Subcutaneous abdominal adipose tissue (tissue), 5 donors: ENCODE results near the gene GPANK1.
A peak's percentile ranks its signal among the peaks of the same experiment; 100 is the strongest.

Experiments
- H3K27ac ChIP-seq: one replicate; pipeline ENCODE4 v1.7.0; 2013; ENCODE audit warnings: low read depth, mild to moderate bottlenecking, inconsistent platforms, low read length, moderate library complexity
- H3K27me3 ChIP-seq, 5 donors: one replicate each; pipeline ENCODE4 v1.7.0; 2013; ENCODE audit warnings: low read length in 5 of 5, inconsistent platforms in 1 of 5; ENCODE audit not compliant: control insufficient read depth in 5 of 5, insufficient read depth in 4 of 5
- H3K36me3 ChIP-seq, 5 donors: one replicate each; pipeline ENCODE4 v1.7.0; 2013; ENCODE audit warnings: low read length in 5 of 5; ENCODE audit not compliant: control insufficient read depth in 5 of 5, insufficient read depth in 5 of 5
- H3K4me1 ChIP-seq, 5 donors: one replicate each; pipeline ENCODE4 v1.7.0; 2013; ENCODE audit warnings: low read length in 5 of 5, mild to moderate bottlenecking in 3 of 5, moderate library complexity in 1 of 5; ENCODE audit not compliant: control insufficient read depth in 5 of 5, insufficient read depth in 5 of 5
- H3K4me3 ChIP-seq, 5 donors: one replicate each; pipeline ENCODE4 v1.7.0; 2013; ENCODE audit warnings: low read length in 5 of 5, low read depth in 1 of 5
- H3K9ac ChIP-seq, 5 donors: one replicate each; pipeline ENCODE4 v1.7.0; 2013; ENCODE audit warnings: low read length in 5 of 5, mild to moderate bottlenecking in 4 of 5, moderate library complexity in 3 of 5
- H3K9me3 ChIP-seq, 5 donors: one replicate each; pipeline ENCODE4 v1.7.0; 2013; ENCODE audit warnings: low read length in 5 of 5; ENCODE audit not compliant: control insufficient read depth in 5 of 5
- donor health status: healthy.
- donor health status: healthy.
- donor health status: healthy.
- donor health status: healthy.
- donor health status: healthy.

GPANK1 gene

GRCh38 chr6:31642798-31643570, 21.8 kb downstream of the GPANK1 start:
- Histone ChIP-seq H3K9ac (no peak overlapping the region), H3K9me3 (no peaks in the 10 kb centered on the region), H3K27me3 (no peaks in the 10 kb centered on the region), H3K4me3 (no peak overlapping the region), H3K4me1 (no peaks in the 10 kb centered on the region), H3K36me3 (peaks cover 14 to 94% (median 91%) of the 10 kb centered on the region in 5 donors), H3K27ac (no peak overlapping the region)

DNA sequence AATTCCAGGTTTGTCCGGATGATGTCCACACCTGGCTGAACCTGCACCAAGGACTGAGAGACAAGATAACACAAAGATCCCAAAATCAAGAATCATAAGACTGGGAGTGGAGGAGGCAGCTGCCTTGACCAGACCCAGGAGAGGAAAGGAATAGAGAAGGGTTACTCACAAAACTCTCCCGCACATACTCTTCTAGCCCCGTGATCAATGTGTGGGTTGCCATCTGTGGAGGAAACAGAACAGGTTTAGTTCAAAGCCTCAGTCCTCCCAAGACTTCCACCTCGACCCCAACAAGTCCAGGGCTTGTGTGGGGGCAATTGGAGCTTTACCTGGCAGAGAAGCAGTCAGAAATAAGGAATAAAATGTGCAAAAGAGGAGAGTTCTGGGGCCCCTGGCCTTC, 23.4 kb downstream of the GPANK1 start:
- Histone ChIP-seq H3K27ac (no peak overlapping the region), H3K36me3 (peaks cover 15 to 95% (median 92%) of the 10 kb centered on the region in 5 donors)

GRCh38 chr6:31640612-31641011, 24.2 kb downstream of the GPANK1 start:
- Histone ChIP-seq H3K36me3 (peaks cover 14 to 95% (median 92%) of the 10 kb centered on the region in 5 donors), H3K9ac (no peak overlapping the region), H3K4me3 (no peak overlapping the region), H3K9me3 (no peaks in the 10 kb centered on the region), H3K27ac (no peak overlapping the region), H3K27me3 (no peaks in the 10 kb centered on the region), H3K4me1 (no peaks in the 10 kb centered on the region)

More for the DNA sequence above, 23.4 kb downstream of the GPANK1 start:
- Histone ChIP-seq H3K9me3 (no peaks in the 10 kb centered on the region), H3K27me3 (no peaks in the 10 kb centered on the region), H3K4me1 (no peaks in the 10 kb centered on the region), H3K9ac (no peak overlapping the region), H3K4me3 (no peak overlapping the region)

DNA sequence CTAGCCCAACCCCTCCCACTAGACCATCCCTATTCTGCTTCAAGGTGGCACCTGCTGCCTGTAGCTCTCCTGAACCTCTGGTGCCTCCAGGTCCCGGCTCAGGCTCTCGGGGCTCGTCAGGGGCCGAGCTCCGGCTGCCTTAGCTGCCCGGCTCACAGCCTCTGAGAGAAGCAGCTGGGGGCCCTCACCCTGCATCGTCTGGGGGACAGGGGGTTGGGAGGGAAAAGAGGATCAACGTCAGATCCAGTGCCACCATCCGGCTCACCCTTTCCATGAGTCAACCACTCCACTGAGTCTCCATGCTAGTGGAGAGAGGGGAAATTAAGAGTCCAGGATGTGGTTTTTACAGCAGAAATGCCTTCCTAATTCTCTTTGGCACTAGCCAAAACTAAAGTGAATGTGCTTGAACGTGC, 25.3 kb downstream of the GPANK1 start:
- H3K4me1 ChIP-seq: peaks cover 1 to 11% (median 8%) of the 10 kb centered on the region in 5 donors
- no peaks in the 10 kb centered on the region for H3K9me3 ChIP-seq
- peaks cover 12 to 95% (median 92%) of the 10 kb centered on the region in 5 donors for H3K36me3 ChIP-seq
- no peaks in the 10 kb centered on the region for H3K27me3 ChIP-seq
- no peak overlapping the region for H3K27ac ChIP-seq
- H3K9ac ChIP-seq: no peak overlapping the region
- no peak overlapping the region for H3K4me3 ChIP-seq

- Histone ChIP-seq H3K4me3 (no peak overlapping the region), H3K4me1 (peaks cover 1 to 15% (median 12%) of the 10 kb centered on the region in 5 donors), H3K9me3 (no peaks in the 10 kb centered on the region), H3K9ac (no peak overlapping the region), H3K36me3 (peaks cover 12 to 95% (median 92%) of the 10 kb centered on the region in 5 donors), H3K27ac (no peak overlapping the region), H3K27me3 (no peaks in the 10 kb centered on the region)
Observed at GRCh38 chr6:31639043-31639442, 25.8 kb downstream of the GPANK1 start.

GRCh38 chr6:31636698-31637596, 27.9 kb downstream of the GPANK1 start:
- H3K27me3 ChIP-seq: no peaks in the 10 kb centered on the region
- H3K4me1 ChIP-seq: peaks cover 1 to 29% (median 13%) of the 10 kb centered on the region in 5 donors
- H3K4me3 ChIP-seq: no peak overlapping the region
- no peaks in the 10 kb centered on the region for H3K9me3 ChIP-seq
- peaks cover 9 to 97% (median 94%) of the 10 kb centered on the region in 5 donors for H3K36me3 ChIP-seq
- no peak overlapping the region for H3K9ac ChIP-seq
- H3K27ac ChIP-seq: no peak overlapping the region

- H3K27me3 ChIP-seq: no peaks in the 10 kb centered on the region
- H3K36me3 ChIP-seq: peaks cover 9 to 97% (median 94%) of the 10 kb centered on the region in 5 donors
- H3K9me3 ChIP-seq: no peaks in the 10 kb centered on the region
- H3K4me3 ChIP-seq: no peak overlapping the region
- peaks cover 1 to 29% (median 13%) of the 10 kb centered on the region in 5 donors for H3K4me1 ChIP-seq
- H3K9ac ChIP-seq: no peak overlapping the region
- H3K27ac ChIP-seq: no peak overlapping the region
Observed at GRCh38 chr6:31634969-31635575, 29.7 kb downstream of the GPANK1 start.

GRCh38 chr6:31634131-31634530, 30.7 kb downstream of the GPANK1 start:
- peaks cover 7 to 97% (median 95%) of the 10 kb centered on the region in 5 donors for H3K36me3 ChIP-seq
- H3K4me1 ChIP-seq: peaks cover 1 to 29% (median 13%) of the 10 kb centered on the region in 5 donors
- no peak overlapping the region for H3K4me3 ChIP-seq
- no peak overlapping the region for H3K27ac ChIP-seq
- H3K9me3 ChIP-seq: no peaks in the 10 kb centered on the region
- peak overlapping the region in 1 of 5 donors; percentile 44 for H3K9ac ChIP-seq
- no peaks in the 10 kb centered on the region for H3K27me3 ChIP-seq

DNA sequence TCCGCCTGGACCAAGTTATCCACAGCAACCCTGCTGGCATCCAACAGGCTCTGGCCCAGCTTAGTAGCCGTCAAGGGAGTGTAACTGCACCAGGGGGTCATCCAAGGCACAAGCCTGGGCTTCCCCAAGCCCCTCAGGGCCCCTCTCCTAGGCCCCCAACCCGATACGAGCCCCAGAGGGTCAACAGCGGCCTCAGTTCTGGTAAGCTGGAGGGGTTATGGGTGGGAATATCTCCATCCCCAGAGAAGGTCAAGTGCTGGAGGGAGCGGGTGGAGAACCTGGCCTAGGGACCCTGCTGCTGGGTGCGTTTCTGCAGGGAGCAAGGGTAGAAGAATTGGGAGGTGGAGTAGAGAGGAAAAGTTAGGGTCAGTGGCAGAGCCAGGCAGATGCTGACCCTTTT, 31.4 kb downstream of the GPANK1 start:
- Histone ChIP-seq H3K36me3 (peaks cover 10 to 98% (median 96%) of the 10 kb centered on the region in 5 donors), H3K4me1 (peaks cover 1 to 29% (median 13%) of the 10 kb centered on the region in 5 donors), H3K27me3 (no peaks in the 10 kb centered on the region), H3K4me3 (no peak overlapping the region), H3K9ac (no peak overlapping the region), H3K9me3 (no peaks in the 10 kb centered on the region), H3K27ac (no peak overlapping the region)
